HG03103 (cell line): ENCODE results near the gene DEFB115.
"Not testable (repeated sequence)": the region's sequence is repeated elsewhere in the genome, so short reads cannot be mapped to it uniquely, and the experiment has no call there.

Experiments
- ATAC-seq: cut with Tn5 transposase; IDR thresholded peaks from one replicate; pipeline ENCODE4 v1.9.1; 2021; ENCODE audit warnings: low read depth; ENCODE audit not compliant: unreplicated experiment

Gene DEFB115

GRCh38 chr20:31257364-31257763 is at the start of gene DEFB115:
Gene DEFB115, plus strand, starts transcription at chr20:31257664. Its CDS starts 0 bp downstream, at chr20:31257664.
- ATAC-seq, result no peak

- ATAC-seq, result no peak
These were observed 20.5 kb upstream of the DEFB115 start for GRCh38 chr20:31236953-31237352.

- no peak for ATAC-seq
These were observed 19.7 kb upstream of the DEFB115 start for GRCh38 chr20:31237763-31238162.

- ATAC-seq, result no peak
These were observed 18.3 kb upstream of the DEFB115 start for GRCh38 chr20:31239139-31239538.

GRCh38 chr20:31256959-31257358 is 505 bp upstream of the DEFB115 start:
- no peak for ATAC-seq

GRCh38 chr20:31260326-31260932 is 3.0 kb downstream of the DEFB115 start:
- no peak for ATAC-seq

GRCh38 chr20:31274441-31274840 is 17.0 kb downstream of the DEFB115 start:
- ATAC-seq, result no peak

GRCh38 chr20:31278178-31278577 is 20.7 kb downstream of the DEFB115 start:
- ATAC-seq, result no peak

GRCh38 chr20:31284964-31285363 is 27.5 kb downstream of the DEFB115 start:
- ATAC-seq, result not testable (repeated sequence)

GRCh38 chr20:31308535-31309162 is 51.2 kb downstream of the DEFB115 start, which contains the start of gene DEFB116:
Gene DEFB116, minus strand, starts transcription at chr20:31308585. Its CDS starts 0 bp downstream, at chr20:31308585.
- ATAC-seq, result no peak
